DOHH2 (cell line): ENCODE results near the gene UNC5A.

Source experiments
- EZH2phosphoT487 ChIP-seq: fragments of 200-600 bp; sonication (generic); IDR thresholded peaks from 2 replicates; pipeline ENCODE4 v1.6.1; 2017; ENCODE audit warnings: borderline replicate concordance, mild to moderate bottlenecking, antibody characterized with exemption, low read length, moderate library complexity, mixed read lengths
- TF ChIP-seq, protein P1 (sequence below): fragments of 200-600 bp; sonication (generic); IDR thresholded peaks from one replicate; pipeline ENCODE4 v1.5.1; 2014; ENCODE audit warnings: antibody characterized with exemption, mild to moderate bottlenecking, low read depth, low read length; ENCODE audit not compliant: poor library complexity, severe bottlenecking

DNA sequence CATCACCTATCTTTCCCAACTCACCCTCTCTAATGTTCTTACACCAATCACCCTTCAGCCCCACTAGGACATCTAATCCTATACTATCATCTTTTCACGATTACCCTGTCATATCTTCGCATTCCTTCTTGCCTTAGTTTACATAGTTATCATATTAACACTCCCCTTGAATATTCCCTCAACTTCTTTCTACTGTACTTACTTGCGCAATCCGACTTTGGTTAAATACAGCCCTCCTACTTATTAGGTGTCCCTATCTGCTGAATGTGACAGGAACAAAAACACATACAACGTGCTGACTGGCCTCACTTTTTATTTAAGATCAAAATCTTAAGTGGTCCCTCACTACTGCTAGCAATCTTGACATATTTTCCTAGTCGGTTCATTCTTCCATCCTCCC is 108.3 kb downstream of the UNC5A start:
- TF ChIP-seq, protein P1, sequence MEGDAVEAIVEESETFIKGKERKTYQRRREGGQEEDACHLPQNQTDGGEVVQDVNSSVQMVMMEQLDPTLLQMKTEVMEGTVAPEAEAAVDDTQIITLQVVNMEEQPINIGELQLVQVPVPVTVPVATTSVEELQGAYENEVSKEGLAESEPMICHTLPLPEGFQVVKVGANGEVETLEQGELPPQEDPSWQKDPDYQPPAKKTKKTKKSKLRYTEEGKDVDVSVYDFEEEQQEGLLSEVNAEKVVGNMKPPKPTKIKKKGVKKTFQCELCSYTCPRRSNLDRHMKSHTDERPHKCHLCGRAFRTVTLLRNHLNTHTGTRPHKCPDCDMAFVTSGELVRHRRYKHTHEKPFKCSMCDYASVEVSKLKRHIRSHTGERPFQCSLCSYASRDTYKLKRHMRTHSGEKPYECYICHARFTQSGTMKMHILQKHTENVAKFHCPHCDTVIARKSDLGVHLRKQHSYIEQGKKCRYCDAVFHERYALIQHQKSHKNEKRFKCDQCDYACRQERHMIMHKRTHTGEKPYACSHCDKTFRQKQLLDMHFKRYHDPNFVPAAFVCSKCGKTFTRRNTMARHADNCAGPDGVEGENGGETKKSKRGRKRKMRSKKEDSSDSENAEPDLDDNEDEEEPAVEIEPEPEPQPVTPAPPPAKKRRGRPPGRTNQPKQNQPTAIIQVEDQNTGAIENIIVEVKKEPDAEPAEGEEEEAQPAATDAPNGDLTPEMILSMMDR = no peak
- TF ChIP-seq EZH2phosphoT487 = no peak
